GM20431 (cell line): ENCODE results near the gene ROBO2.

Source experiments
- in situ Hi-C: fragments of 300-500 bp; cut with MseI, MboI; formaldehyde crosslinking; loops from one replicate; pipeline ENCODE4 v1.15.0; 2020; ENCODE audit warnings: low sequenced_read_pairs; ENCODE audit not compliant: unreplicated experiment

Gene ROBO2

DNA sequence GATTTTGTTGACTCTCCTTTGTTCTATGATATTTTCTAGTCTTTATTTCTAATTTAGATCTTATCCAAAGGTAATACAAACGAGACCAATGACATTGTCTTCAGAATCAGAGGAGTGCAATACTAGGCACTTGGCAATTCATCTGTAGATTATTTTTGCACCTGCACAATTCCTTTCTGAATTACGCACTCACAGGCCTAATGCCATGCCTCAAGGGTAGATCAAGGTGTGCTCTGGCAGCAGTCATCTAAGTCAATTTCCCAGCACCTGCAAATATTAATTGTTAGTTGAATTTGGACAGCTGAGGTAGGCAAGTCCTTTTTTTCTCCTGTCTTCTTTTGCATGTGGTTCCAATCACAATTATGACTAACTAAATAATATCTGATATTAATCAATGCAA, 653.2 kb downstream of the ROBO2 start:
- in situ Hi-C loops: no loop called here

- in situ Hi-C loops: no loop called here
Measured at GRCh38 chr3:77699125-77699691, 659.3 kb downstream of the ROBO2 start.
